H9 (cell line): ENCODE data around the gene FMN1. TPM values are rescaled to one million over a fixed set of nuclear protein-coding genes. Genes with fewer than 3 reads are reported as not detected.

Experiments
- DNase-seq: peaks from one replicate; pipeline ENCODE4 v3.0.0-alpha.2; 2017
- H2AFZ ChIP-seq: one replicate; pipeline ENCODE4 v1.6.1; 2013; ENCODE audit warnings: mild to moderate bottlenecking, low read length, control low read depth, moderate library complexity
- H2AK5ac ChIP-seq: 2 replicates; pipeline ENCODE4 v1.6.1; 2013; ENCODE audit warnings: low read length, control low read depth, mixed read lengths; ENCODE audit not compliant: insufficient read length
- H2BK120ac ChIP-seq: one replicate; pipeline ENCODE4 v1.6.1; 2013; ENCODE audit warnings: low read depth, mild to moderate bottlenecking, low read length, control low read depth, inconsistent platforms; ENCODE audit not compliant: poor library complexity, severe bottlenecking
- H2BK12ac ChIP-seq: 2 replicates; pipeline ENCODE4 v1.6.1; 2013; ENCODE audit warnings: low read length, control low read depth, mixed read lengths, low read depth; ENCODE audit not compliant: insufficient read length
- H2BK15ac ChIP-seq: 2 replicates; pipeline ENCODE4 v1.6.1; 2013; ENCODE audit warnings: low read depth, low read length, control low read depth
- H2BK20ac ChIP-seq: one replicate; pipeline ENCODE4 v1.6.1; 2013; ENCODE audit warnings: low read depth, mild to moderate bottlenecking, low read length, control low read depth, inconsistent platforms; ENCODE audit not compliant: poor library complexity, severe bottlenecking
- H2BK5ac ChIP-seq: 2 replicates; pipeline ENCODE4 v1.6.1; 2013; ENCODE audit warnings: low read length, control low read depth, mixed read lengths; ENCODE audit not compliant: insufficient read length
- H3K14ac ChIP-seq: 2 replicates; pipeline ENCODE4 v1.6.1; 2013; ENCODE audit warnings: low read length, control low read depth; ENCODE audit not compliant: insufficient read depth
- H3K18ac ChIP-seq: 2 replicates; pipeline ENCODE4 v1.6.1; 2013; ENCODE audit warnings: low read depth, mild to moderate bottlenecking, mixed read lengths, low read length, control low read depth; ENCODE audit not compliant: insufficient read length
- H3K23ac ChIP-seq: 2 replicates; pipeline ENCODE4 v1.6.1; 2013; ENCODE audit warnings: low read length, control low read depth, mixed read lengths, low read depth; ENCODE audit not compliant: insufficient read length
- H3K23me2 ChIP-seq: 2 replicates; pipeline ENCODE4 v1.6.1; 2013; ENCODE audit warnings: low read depth, mild to moderate bottlenecking, mixed read lengths, low read length, control low read depth; ENCODE audit not compliant: insufficient read length, poor library complexity, severe bottlenecking
- H3K27ac ChIP-seq: 2 replicates; pipeline ENCODE4 v1.5.1; 2013; ENCODE audit warnings: low read length, control low read depth, mixed read lengths, low read depth; ENCODE audit not compliant: insufficient read length
- H3K27me3 ChIP-seq: 2 replicates; pipeline ENCODE4 v1.6.1; 2013; ENCODE audit warnings: low read length, control low read depth, inconsistent platforms; ENCODE audit not compliant: insufficient read depth
- H3K4ac ChIP-seq: 2 replicates; pipeline ENCODE4 v1.6.1; 2013; ENCODE audit warnings: low read depth, mild to moderate bottlenecking, control low read depth, inconsistent platforms, low read length, moderate library complexity
- H3K4me1 ChIP-seq: 2 replicates; pipeline ENCODE4 v1.6.1; 2013; ENCODE audit warnings: low read length, control low read depth, inconsistent platforms; ENCODE audit not compliant: insufficient read depth
- H3K4me2 ChIP-seq: 2 replicates; pipeline ENCODE4 v1.6.1; 2013; ENCODE audit warnings: low read length, control low read depth, mixed read lengths; ENCODE audit not compliant: insufficient read length, insufficient read depth
- H3K56ac ChIP-seq: 2 replicates; pipeline ENCODE4 v1.6.1; 2013; ENCODE audit warnings: low read depth, mild to moderate bottlenecking, mixed read lengths, low read length, control low read depth; ENCODE audit not compliant: insufficient read length
- H3K79me1 ChIP-seq: 2 replicates; pipeline ENCODE4 v1.6.1; 2013; ENCODE audit warnings: low read depth, mild to moderate bottlenecking, moderate library complexity, low read length, control low read depth, inconsistent platforms; ENCODE audit not compliant: insufficient read depth, poor library complexity, severe bottlenecking
- H3K79me2 ChIP-seq: 2 replicates; pipeline ENCODE4 v1.6.1; 2013; ENCODE audit warnings: low read length, control low read depth, inconsistent platforms; ENCODE audit not compliant: insufficient read depth
- H3K9ac ChIP-seq: 2 replicates; pipeline ENCODE4 v1.6.1; 2013; ENCODE audit warnings: low read length, control low read depth, mixed read lengths; ENCODE audit not compliant: insufficient read length; ENCODE audit errors: extremely low read depth
- H3K9me3 ChIP-seq: one replicate; pipeline ENCODE4 v1.6.1; 2013; ENCODE audit warnings: low read depth, low read length, inconsistent platforms; ENCODE audit not compliant: control insufficient read depth
- H3T11ph ChIP-seq: one replicate; pipeline ENCODE4 v1.6.1; 2013; ENCODE audit warnings: mild to moderate bottlenecking, low read length, control low read depth, inconsistent platforms
- H4K20me1 ChIP-seq: one replicate; pipeline ENCODE4 v1.6.1; 2013; ENCODE audit not compliant: control insufficient read depth, insufficient read length, insufficient read depth
- H4K5ac ChIP-seq: 2 replicates; pipeline ENCODE4 v1.6.1; 2013; ENCODE audit warnings: low read depth, mild to moderate bottlenecking, mixed read lengths, low read length, control low read depth; ENCODE audit not compliant: insufficient read length
- H4K8ac ChIP-seq: replicated peaks from 2 replicates; pipeline ENCODE4 v1.6.1; 2013; ENCODE audit warnings: low read length, control low read depth, mixed read lengths, low read depth; ENCODE audit not compliant: insufficient read length
- H4K91ac ChIP-seq: 2 replicates; pipeline ENCODE4 v1.6.1; 2013; ENCODE audit warnings: low read depth, mild to moderate bottlenecking, moderate library complexity, mixed read lengths, low read length, control low read depth; ENCODE audit not compliant: insufficient read length
- H3K27ac Mint-ChIP-seq, 3 experiments: 2 replicates in 2 of 3; 3 replicates in 1 of 3; pipeline ENCODE4 v1.8.0; 2020 to 2021; ENCODE audit warnings: mixed read lengths in 3 of 3, mild to moderate bottlenecking in 1 of 3, moderate library complexity in 1 of 3
- H3K27me3 Mint-ChIP-seq: 2 replicates; pipeline ENCODE4 v1.8.0; 2021; ENCODE audit warnings: low read depth, mild to moderate bottlenecking, moderate library complexity, mixed read lengths
- H3K36me3 Mint-ChIP-seq, 3 experiments: 2 replicates in 2 of 3; 3 replicates in 1 of 3; pipeline ENCODE4 v1.8.0; 2020 to 2021; ENCODE audit warnings: low read depth in 3 of 3, mixed read lengths in 3 of 3; ENCODE audit not compliant: insufficient read depth in 1 of 3
- H3K4me1 Mint-ChIP-seq, 2 experiments: 2 replicates each; pipeline ENCODE4 v1.8.0; 2020; ENCODE audit warnings: mixed read lengths in 2 of 2
- H3K4me3 Mint-ChIP-seq, 2 experiments: 2 replicates in 1 of 2; 3 replicates in 1 of 2; pipeline ENCODE4 v1.8.0; 2020 to 2021; ENCODE audit warnings: mild to moderate bottlenecking in 2 of 2, mixed read lengths in 2 of 2, moderate library complexity in 1 of 2
- H3K9me3 Mint-ChIP-seq, 2 experiments: 2 replicates in 1 of 2; 3 replicates in 1 of 2; pipeline ENCODE4 v1.8.0; 2020; ENCODE audit warnings: mild to moderate bottlenecking in 2 of 2, mixed read lengths in 2 of 2, moderate library complexity in 1 of 2
- WGBS: extraction: QIAGEN DNeasy Blood & Tissue Kit; methylation state at CpG from one replicate; pipeline ENCODE4 v1.1.7; 2013; ENCODE audit warnings: missing lambda C conversion rate, low lambda C conversion rate, mixed read lengths; ENCODE audit not compliant: insufficient read length; ENCODE audit errors: extremely low coverage; 5-methylcytosine and 5-hydroxymethylcytosine counted together
- total RNA-seq: library from RNA; stranded (reverse); gene quantifications from 2 replicates; pipeline ENCODE4 v1.2.1, GENCODE V29; 2021
- TF ChIP-seq, protein P1 (sequence below): fragments of 200-600 bp; sonication (generic); conservative IDR thresholded peaks from 3 replicates; pipeline ENCODE4 v1.8.0; 2021; ENCODE audit warnings: antibody characterized with exemption, mild to moderate bottlenecking

Gene FMN1
- total RNA-seq, 1 experiment from 2014 or later, result 1.9 TPM

DNA sequence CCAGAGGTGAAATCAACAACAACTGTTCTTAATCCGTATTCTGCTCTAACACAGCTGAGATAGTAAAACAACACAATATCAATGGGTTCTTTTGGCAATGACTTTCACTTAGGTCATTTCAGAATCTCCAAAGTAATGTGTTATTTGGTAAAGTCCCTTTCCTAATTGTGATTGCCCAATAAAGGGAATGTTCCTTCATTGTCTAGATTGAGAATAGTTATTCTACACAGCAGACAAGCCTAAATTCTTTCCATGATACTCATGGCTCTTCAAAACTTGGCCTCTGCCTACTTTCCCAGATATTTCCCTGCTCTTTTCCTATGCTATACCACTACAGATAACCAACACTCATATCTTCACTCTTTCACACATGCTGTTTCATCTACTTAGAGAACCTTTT, 219.8 kb downstream of the FMN1 start:
- no peak overlapping the region for H4K8ac ChIP-seq
- no peaks in the 10 kb centered on the region for H3K27me3 ChIP-seq
- H4K5ac ChIP-seq, result no peak overlapping the region
- no peak overlapping the region for H3K4ac ChIP-seq
- no peaks in the 10 kb centered on the region for H3K4me1 ChIP-seq
- DNase-seq, result no peak
- H2BK12ac ChIP-seq, result no peak overlapping the region
- no peaks in the 10 kb centered on the region for H3K79me2 ChIP-seq
- no peak overlapping the region for H3K23ac ChIP-seq
- H3K14ac ChIP-seq, result no peak overlapping the region
- no peak overlapping the region for H2BK15ac ChIP-seq
- H3K27ac ChIP-seq, result no peak overlapping the region
- no peak overlapping the region for H3K27ac Mint-ChIP-seq
- H2BK20ac ChIP-seq, result no peak overlapping the region
- no peaks in the 10 kb centered on the region for H4K20me1 ChIP-seq
- H3K79me1 ChIP-seq, result no peaks in the 10 kb centered on the region
- H2BK5ac ChIP-seq, result no peak overlapping the region
- H3K4me3 Mint-ChIP-seq, result no peak overlapping the region
- no peak overlapping the region for H3T11ph ChIP-seq
- TF ChIP-seq, protein P1, sequence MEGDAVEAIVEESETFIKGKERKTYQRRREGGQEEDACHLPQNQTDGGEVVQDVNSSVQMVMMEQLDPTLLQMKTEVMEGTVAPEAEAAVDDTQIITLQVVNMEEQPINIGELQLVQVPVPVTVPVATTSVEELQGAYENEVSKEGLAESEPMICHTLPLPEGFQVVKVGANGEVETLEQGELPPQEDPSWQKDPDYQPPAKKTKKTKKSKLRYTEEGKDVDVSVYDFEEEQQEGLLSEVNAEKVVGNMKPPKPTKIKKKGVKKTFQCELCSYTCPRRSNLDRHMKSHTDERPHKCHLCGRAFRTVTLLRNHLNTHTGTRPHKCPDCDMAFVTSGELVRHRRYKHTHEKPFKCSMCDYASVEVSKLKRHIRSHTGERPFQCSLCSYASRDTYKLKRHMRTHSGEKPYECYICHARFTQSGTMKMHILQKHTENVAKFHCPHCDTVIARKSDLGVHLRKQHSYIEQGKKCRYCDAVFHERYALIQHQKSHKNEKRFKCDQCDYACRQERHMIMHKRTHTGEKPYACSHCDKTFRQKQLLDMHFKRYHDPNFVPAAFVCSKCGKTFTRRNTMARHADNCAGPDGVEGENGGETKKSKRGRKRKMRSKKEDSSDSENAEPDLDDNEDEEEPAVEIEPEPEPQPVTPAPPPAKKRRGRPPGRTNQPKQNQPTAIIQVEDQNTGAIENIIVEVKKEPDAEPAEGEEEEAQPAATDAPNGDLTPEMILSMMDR, result no peak
- no peak overlapping the region for H4K91ac ChIP-seq
- no peak overlapping the region for H3K18ac ChIP-seq
- no peak overlapping the region for H2AK5ac ChIP-seq
- no peak overlapping the region for H2AFZ ChIP-seq
- H3K36me3 Mint-ChIP-seq, result no peaks in the 10 kb centered on the region
- no peak overlapping the region for H3K56ac ChIP-seq
- no peak overlapping the region for H3K9ac ChIP-seq
- H3K4me1 Mint-ChIP-seq, result peaks cover 6 to 9% of the 10 kb centered on the region in 2 experiments; a peak in 3 of 4 replicates
- no peaks in the 10 kb centered on the region for H3K9me3 ChIP-seq
- no peak overlapping the region for H2BK120ac ChIP-seq
- no peaks in the 10 kb centered on the region for H3K23me2 ChIP-seq
- no peaks in the 10 kb centered on the region for H3K9me3 Mint-ChIP-seq
- H3K27me3 Mint-ChIP-seq, result no peaks in the 10 kb centered on the region
- no peak overlapping the region for H3K4me2 ChIP-seq
- no CpG with 5 or more reads among the region's 1 CpG for WGBS
